Ishikawa (cell line): Measurements from ENCODE around the gene AGPAT2.

Source experiments
- CEBPB ChIP-seq: IDR thresholded peaks from 2 replicates; pipeline ENCODE4 v1.6.1; 2012
- CREB1 ChIP-seq: IDR thresholded peaks from 2 replicates; pipeline ENCODE4 v1.6.1; 2012; ENCODE audit warnings: low read depth
- EGR1 ChIP-seq: IDR thresholded peaks from 2 replicates; pipeline ENCODE4 v1.6.1; 2012
- EP300 ChIP-seq: IDR thresholded peaks from 2 replicates; pipeline ENCODE4 v1.6.1; 2012; ENCODE audit warnings: borderline replicate concordance
- FOXM1 ChIP-seq: IDR thresholded peaks from 2 replicates; pipeline ENCODE4 v1.6.1; 2012; ENCODE audit warnings: low read depth, borderline replicate concordance
- MAX ChIP-seq: IDR thresholded peaks from 2 replicates; pipeline ENCODE4 v1.6.1; 2012
- NFIC ChIP-seq: IDR thresholded peaks from 2 replicates; pipeline ENCODE4 v1.6.1; 2012
- RAD21 ChIP-seq: IDR thresholded peaks from 2 replicates; pipeline ENCODE4 v1.6.1; 2012; ENCODE audit warnings: low read depth
- REST ChIP-seq: IDR thresholded peaks from 2 replicates; pipeline ENCODE4 v1.6.1; 2012; ENCODE audit warnings: low read depth, mild to moderate bottlenecking
- TAF1 ChIP-seq: IDR thresholded peaks from 2 replicates; pipeline ENCODE4 v1.6.1; 2012; ENCODE audit warnings: low read depth, mild to moderate bottlenecking
- TCF12 ChIP-seq: IDR thresholded peaks from 2 replicates; pipeline ENCODE4 v1.6.1; 2012; ENCODE audit warnings: low read depth
- TEAD4 ChIP-seq: IDR thresholded peaks from 2 replicates; pipeline ENCODE4 v1.6.1; 2012
- USF1 ChIP-seq: IDR thresholded peaks from 2 replicates; pipeline ENCODE4 v1.6.1; 2012
- YY1 ChIP-seq: IDR thresholded peaks from 2 replicates; pipeline ENCODE4 v1.6.1; 2012; ENCODE audit warnings: low read depth
- ZBTB7A ChIP-seq: IDR thresholded peaks from 2 replicates; pipeline ENCODE4 v1.6.1; 2012; ENCODE audit warnings: low read depth

AGPAT2 gene

GRCh38 chr9:136653323-136654079 lies 33.8 kb downstream of the AGPAT2 start:
- TF ChIP-seq TCF12 (no peak), YY1 (no peak), TAF1 (no peak)

GRCh38 chr9:136651860-136652259 lies 35.4 kb downstream of the AGPAT2 start:
- TF ChIP-seq TAF1 (no peak), RAD21 (no peak), MAX (no peak), TCF12 (no peak), FOXM1 (no peak), ZBTB7A (no peak), REST (no peak)

GRCh38 chr9:136650648-136651047 lies 36.6 kb downstream of the AGPAT2 start:
- no peak for TF ChIP-seq ZBTB7A
- no peak for TF ChIP-seq EGR1
- no peak for TF ChIP-seq TEAD4
- no peak for TF ChIP-seq TAF1
- TF ChIP-seq USF1 = no peak
- no peak for TF ChIP-seq FOXM1

GRCh38 chr9:136650021-136650420 lies 37.2 kb downstream of the AGPAT2 start:
- TF ChIP-seq EP300 = no peak

- TF ChIP-seq NFIC (no peak), USF1 (no peak), FOXM1 (no peak), TCF12 (no peak), CEBPB (no peak), MAX (no peak), TAF1 (no peak), ZBTB7A (no peak), CREB1 (no peak), RAD21 (no peak), TEAD4 (no peak), EP300 (no peak), YY1 (no peak), REST (no peak), EGR1 (no peak)
Measured at GRCh38 chr9:136648751-136649150, 38.5 kb downstream of the AGPAT2 start.

- TF ChIP-seq YY1 (no peak), CREB1 (no peak), TEAD4 (no peak), MAX (no peak), USF1 (no peak), REST (no peak)
Measured at GRCh38 chr9:136646827-136647711, 40.2 kb downstream of the AGPAT2 start.
